GM23338 (cell line): Measurements from ENCODE around the gene SLC39A11. TPM values are rescaled to one million over a fixed set of nuclear protein-coding genes. Genes with fewer than 3 reads are reported as not detected.
A peak's percentile ranks its signal among the peaks of the same experiment; 100 is the strongest.

Experiments
- ATAC-seq: fragments of 200-7000 bp; cut with Tn5 transposase; 3 replicates; pipeline ENCODE4 v1.9.1; 2020
- DNase-seq: peaks from one replicate; pipeline ENCODE4 v3.0.0-alpha.2; 2015; ENCODE audit warnings: low spot score
- H2AFZ ChIP-seq: fragments of 200-600 bp; sonication (generic); 2 replicates; pipeline ENCODE4 v1.8.0; 2016; ENCODE audit warnings: antibody characterized with exemption, mild to moderate bottlenecking, moderate library complexity
- H3F3A ChIP-seq: fragments of 200-600 bp; sonication (generic); replicated peaks from 2 replicates; pipeline ENCODE4 v1.8.0; 2017; ENCODE audit warnings: antibody characterized with exemption, mixed run types, low read depth
- H3K27ac ChIP-seq: fragments of 200-600 bp; sonication (generic); 2 replicates; pipeline ENCODE4 v1.6.1; 2016; ENCODE audit warnings: low read depth
- H3K27me3 ChIP-seq: fragments of 200-600 bp; sonication (generic); 2 replicates; pipeline ENCODE4 v1.8.0; 2016; ENCODE audit warnings: mild to moderate bottlenecking, mixed run types, moderate library complexity; ENCODE audit not compliant: insufficient read depth
- H3K36me3 ChIP-seq: fragments of 200-600 bp; sonication (generic); 2 replicates; pipeline ENCODE4 v1.8.0; 2016; ENCODE audit warnings: mild to moderate bottlenecking; ENCODE audit not compliant: insufficient read depth
- H3K4me1 ChIP-seq: fragments of 200-600 bp; sonication (generic); 2 replicates; pipeline ENCODE4 v1.8.0; 2016; ENCODE audit warnings: mild to moderate bottlenecking, moderate library complexity; ENCODE audit not compliant: insufficient read depth
- H3K4me2 ChIP-seq: fragments of 200-600 bp; sonication (generic); 2 replicates; pipeline ENCODE4 v1.7.1; 2017; ENCODE audit warnings: mixed run types
- H3K4me3 ChIP-seq: fragments of 200-600 bp; sonication (generic); 2 replicates; pipeline ENCODE4 v1.6.1; 2016; ENCODE audit warnings: mixed run types
- H3K79me2 ChIP-seq: fragments of 200-600 bp; sonication (generic); replicated peaks from 2 replicates; pipeline ENCODE4 v1.8.0; 2017; ENCODE audit warnings: mild to moderate bottlenecking; ENCODE audit not compliant: insufficient read depth
- H3K9me2 ChIP-seq: fragments of 200-600 bp; sonication (generic); 2 replicates; pipeline ENCODE4 v1.8.0; 2017; ENCODE audit not compliant: insufficient read depth
- H4K20me1 ChIP-seq: fragments of 200-600 bp; sonication (generic); replicated peaks from 2 replicates; pipeline ENCODE4 v1.8.0; 2017; ENCODE audit warnings: mild to moderate bottlenecking; ENCODE audit not compliant: insufficient read depth
- H3K27ac Mint-ChIP-seq: 2 replicates; pipeline ENCODE4 v1.8.0; 2020; ENCODE audit warnings: inconsistent platforms, mild to moderate bottlenecking, moderate library complexity, mixed read lengths
- H3K27me3 Mint-ChIP-seq: 3 replicates; pipeline ENCODE4 v1.8.0; 2022; ENCODE audit warnings: low read depth, mild to moderate bottlenecking, moderate library complexity, mixed read lengths, inconsistent platforms; ENCODE audit not compliant: insufficient read depth, poor library complexity
- H3K36me3 Mint-ChIP-seq: 3 replicates; pipeline ENCODE4 v1.8.0; 2021; ENCODE audit warnings: low read depth, mild to moderate bottlenecking, inconsistent platforms, moderate library complexity, mixed read lengths
- H3K4me1 Mint-ChIP-seq: 3 replicates; pipeline ENCODE4 v1.8.0; 2020; ENCODE audit warnings: mild to moderate bottlenecking, inconsistent platforms, mixed read lengths
- H3K4me3 Mint-ChIP-seq: 3 replicates; pipeline ENCODE4 v1.8.0; 2021; ENCODE audit warnings: moderate library complexity, mild to moderate bottlenecking, inconsistent platforms, mixed read lengths
- H3K9me3 Mint-ChIP-seq: 3 replicates; pipeline ENCODE4 v1.8.0; 2020; ENCODE audit warnings: moderate library complexity, mild to moderate bottlenecking, inconsistent platforms, mixed read lengths
- CREB1 ChIP-seq: fragments of 250-450 bp; sonication (Bioruptor Pico); IDR thresholded peaks from 2 replicates; pipeline ENCODE4 v1.5.0; 2020; ENCODE audit warnings: low read depth, mild to moderate bottlenecking, moderate library complexity
- EZH2 ChIP-seq: fragments of 200-600 bp; sonication (generic); IDR thresholded peaks from one replicate; pipeline ENCODE4 v1.8.0; 2017; ENCODE audit warnings: antibody characterized with exemption, mild to moderate bottlenecking, low read depth; ENCODE audit not compliant: unreplicated experiment
- EZH2phosphoT487 ChIP-seq: fragments of 200-600 bp; sonication (generic); IDR thresholded peaks from one replicate; pipeline ENCODE4 v1.8.1; 2018; ENCODE audit warnings: antibody characterized with exemption; ENCODE audit not compliant: unreplicated experiment
- JUNB ChIP-seq: IDR thresholded peaks from one replicate; pipeline ENCODE4 v1.6.1; 2016; ENCODE audit warnings: antibody characterized with exemption; ENCODE audit not compliant: unreplicated experiment
- NANOG ChIP-seq: IDR thresholded peaks from 2 replicates; pipeline ENCODE4 v1.6.1; 2016; ENCODE audit warnings: antibody characterized with exemption, borderline replicate concordance
- POLR2AphosphoS5 ChIP-seq: IDR thresholded peaks from 2 replicates; pipeline ENCODE4 v1.6.1; 2016; ENCODE audit warnings: antibody characterized with exemption, low read depth
- STAT1 ChIP-seq: IDR thresholded peaks from one replicate; pipeline ENCODE4 v1.6.1; 2016; ENCODE audit warnings: antibody characterized with exemption; ENCODE audit not compliant: unreplicated experiment
- ZNF114 ChIP-seq: fragments of 250-450 bp; sonication (Bioruptor Pico); IDR thresholded peaks from 2 replicates; pipeline ENCODE4 v1.5.0; 2020; ENCODE audit warnings: mild to moderate bottlenecking, moderate library complexity
- ZNF331 ChIP-seq: fragments of 250-450 bp; sonication (Bioruptor Pico); IDR thresholded peaks from 2 replicates; pipeline ENCODE4 v1.5.0; 2020; ENCODE audit warnings: low read depth, mild to moderate bottlenecking, moderate library complexity
- polyA plus RNA-seq: library from polyadenylated mRNA; unstranded; fragments of >200 nt; fragmentation: Nextera tagmentation; extraction: Ambion mirVana; gene quantifications from 2 replicates; pipeline ENCODE4 v1.2.1, GENCODE V29; 2016
- total RNA-seq: library from RNA; depleted of rRNA; stranded (reverse); fragments of >200 nt; shearing (Covaris generic); gene quantifications from 2 replicates; pipeline ENCODE4 v1.2.3, GENCODE V29; 2014
- TF ChIP-seq, protein P1 (sequence below): IDR thresholded peaks from one replicate; pipeline ENCODE4 v1.6.1; 2018; ENCODE audit warnings: antibody characterized with exemption; ENCODE audit not compliant: unreplicated experiment
- TF ChIP-seq, protein P2 (sequence below): fragments of 250-450 bp; sonication (Bioruptor Pico); IDR thresholded peaks from 2 replicates; pipeline ENCODE4 v1.5.0; 2020; ENCODE audit warnings: mild to moderate bottlenecking, moderate library complexity
- TF ChIP-seq, protein P3 (sequence below): IDR thresholded peaks from 2 replicates; pipeline ENCODE4 v1.6.1; 2016; ENCODE audit warnings: antibody characterized with exemption
- TF ChIP-seq, protein P4 (sequence below), 2 experiments: fragments of 200-600 bp in 1 of 2; sonication (generic) in 1 of 2; conservative IDR thresholded peaks; 2 replicates each; pipeline versions ENCODE4 v1.5.1 to v1.6.1; 2016 to 2017; ENCODE audit warnings: antibody characterized with exemption in 2 of 2, low read depth in 2 of 2, mild to moderate bottlenecking in 2 of 2, moderate library complexity in 1 of 2

SLC39A11 gene
- total and polyA plus RNA-seq, 2 experiments from 2014 or later: 10.8 to 18.1 TPM

DNA sequence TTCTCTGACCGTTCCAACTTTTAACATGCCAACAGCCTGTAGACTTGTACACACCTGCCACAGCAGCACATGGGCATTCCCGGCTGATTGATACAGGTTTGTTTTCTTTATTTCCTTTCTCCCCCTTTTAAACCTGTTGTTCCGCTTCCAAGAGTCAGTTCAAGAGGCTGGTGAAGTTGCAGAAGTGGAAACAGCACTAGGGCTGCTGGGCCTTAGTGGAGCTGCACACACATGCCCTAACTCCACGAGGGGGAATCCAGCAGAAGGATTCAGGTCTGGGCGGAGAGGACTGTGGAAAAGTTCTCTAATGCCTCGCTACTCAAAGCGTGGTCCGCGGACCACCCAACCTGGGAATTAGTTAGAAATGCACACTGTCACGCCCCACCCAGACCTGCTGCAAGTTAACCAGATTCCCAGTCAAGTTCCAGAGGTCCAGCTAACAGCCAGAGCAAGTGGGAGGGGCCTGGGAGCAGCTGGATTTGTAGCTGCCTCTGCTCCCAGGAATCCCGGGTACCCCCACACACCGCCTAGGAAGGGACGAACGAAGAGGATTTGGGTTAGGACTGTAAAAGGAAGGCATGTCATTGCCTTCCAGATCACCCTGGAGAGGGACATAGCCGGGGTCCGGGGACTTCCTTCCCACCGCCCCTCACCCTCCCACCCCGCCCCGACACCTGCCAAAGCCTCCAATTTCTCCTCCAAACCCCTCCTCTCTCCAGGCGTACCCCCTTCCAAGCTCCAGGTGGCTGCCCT lies 542 bp downstream of the SLC39A11 start:
- peak; percentile 72 for DNase-seq
- H3K36me3 ChIP-seq: no peaks in the 10 kb centered on the region

More for the DNA sequence above, 542 bp downstream of the SLC39A11 start:
- Histone ChIP-seq H3K79me2 (no peaks in the 10 kb centered on the region), H4K20me1 (no peaks in the 10 kb centered on the region), H3K4me1 (peaks cover 10% of the 10 kb centered on the region), H3K9me2 (no peaks in the 10 kb centered on the region), H3K27ac (no peak overlapping the region), H3K4me3 (peak overlapping the region; percentile 77), H3F3A (no peaks in the 10 kb centered on the region), H3K4me2 (peak overlapping the region; percentile 92), H2AFZ (peak overlapping the region; percentile 98), H3K27me3 (no peaks in the 10 kb centered on the region)
- peaks cover 17% of the 10 kb centered on the region for H3K27me3 Mint-ChIP-seq
- peak; percentile 64 for ATAC-seq
- TF ChIP-seq JUNB (no peak), CREB1 (CRISPR knock-in tag) (no peak), EZH2phosphoT487 (no peak), POLR2AphosphoS5 (no peak), NANOG (no peak), ZNF331 (CRISPR knock-in tag) (no peak), EZH2 (no peak), ZNF114 (CRISPR knock-in tag) (no peak), STAT1 (no peak)
- TF ChIP-seq, protein P1, sequence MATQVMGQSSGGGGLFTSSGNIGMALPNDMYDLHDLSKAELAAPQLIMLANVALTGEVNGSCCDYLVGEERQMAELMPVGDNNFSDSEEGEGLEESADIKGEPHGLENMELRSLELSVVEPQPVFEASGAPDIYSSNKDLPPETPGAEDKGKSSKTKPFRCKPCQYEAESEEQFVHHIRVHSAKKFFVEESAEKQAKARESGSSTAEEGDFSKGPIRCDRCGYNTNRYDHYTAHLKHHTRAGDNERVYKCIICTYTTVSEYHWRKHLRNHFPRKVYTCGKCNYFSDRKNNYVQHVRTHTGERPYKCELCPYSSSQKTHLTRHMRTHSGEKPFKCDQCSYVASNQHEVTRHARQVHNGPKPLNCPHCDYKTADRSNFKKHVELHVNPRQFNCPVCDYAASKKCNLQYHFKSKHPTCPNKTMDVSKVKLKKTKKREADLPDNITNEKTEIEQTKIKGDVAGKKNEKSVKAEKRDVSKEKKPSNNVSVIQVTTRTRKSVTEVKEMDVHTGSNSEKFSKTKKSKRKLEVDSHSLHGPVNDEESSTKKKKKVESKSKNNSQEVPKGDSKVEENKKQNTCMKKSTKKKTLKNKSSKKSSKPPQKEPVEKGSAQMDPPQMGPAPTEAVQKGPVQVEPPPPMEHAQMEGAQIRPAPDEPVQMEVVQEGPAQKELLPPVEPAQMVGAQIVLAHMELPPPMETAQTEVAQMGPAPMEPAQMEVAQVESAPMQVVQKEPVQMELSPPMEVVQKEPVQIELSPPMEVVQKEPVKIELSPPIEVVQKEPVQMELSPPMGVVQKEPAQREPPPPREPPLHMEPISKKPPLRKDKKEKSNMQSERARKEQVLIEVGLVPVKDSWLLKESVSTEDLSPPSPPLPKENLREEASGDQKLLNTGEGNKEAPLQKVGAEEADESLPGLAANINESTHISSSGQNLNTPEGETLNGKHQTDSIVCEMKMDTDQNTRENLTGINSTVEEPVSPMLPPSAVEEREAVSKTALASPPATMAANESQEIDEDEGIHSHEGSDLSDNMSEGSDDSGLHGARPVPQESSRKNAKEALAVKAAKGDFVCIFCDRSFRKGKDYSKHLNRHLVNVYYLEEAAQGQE: no peak
- TF ChIP-seq, protein P2, sequence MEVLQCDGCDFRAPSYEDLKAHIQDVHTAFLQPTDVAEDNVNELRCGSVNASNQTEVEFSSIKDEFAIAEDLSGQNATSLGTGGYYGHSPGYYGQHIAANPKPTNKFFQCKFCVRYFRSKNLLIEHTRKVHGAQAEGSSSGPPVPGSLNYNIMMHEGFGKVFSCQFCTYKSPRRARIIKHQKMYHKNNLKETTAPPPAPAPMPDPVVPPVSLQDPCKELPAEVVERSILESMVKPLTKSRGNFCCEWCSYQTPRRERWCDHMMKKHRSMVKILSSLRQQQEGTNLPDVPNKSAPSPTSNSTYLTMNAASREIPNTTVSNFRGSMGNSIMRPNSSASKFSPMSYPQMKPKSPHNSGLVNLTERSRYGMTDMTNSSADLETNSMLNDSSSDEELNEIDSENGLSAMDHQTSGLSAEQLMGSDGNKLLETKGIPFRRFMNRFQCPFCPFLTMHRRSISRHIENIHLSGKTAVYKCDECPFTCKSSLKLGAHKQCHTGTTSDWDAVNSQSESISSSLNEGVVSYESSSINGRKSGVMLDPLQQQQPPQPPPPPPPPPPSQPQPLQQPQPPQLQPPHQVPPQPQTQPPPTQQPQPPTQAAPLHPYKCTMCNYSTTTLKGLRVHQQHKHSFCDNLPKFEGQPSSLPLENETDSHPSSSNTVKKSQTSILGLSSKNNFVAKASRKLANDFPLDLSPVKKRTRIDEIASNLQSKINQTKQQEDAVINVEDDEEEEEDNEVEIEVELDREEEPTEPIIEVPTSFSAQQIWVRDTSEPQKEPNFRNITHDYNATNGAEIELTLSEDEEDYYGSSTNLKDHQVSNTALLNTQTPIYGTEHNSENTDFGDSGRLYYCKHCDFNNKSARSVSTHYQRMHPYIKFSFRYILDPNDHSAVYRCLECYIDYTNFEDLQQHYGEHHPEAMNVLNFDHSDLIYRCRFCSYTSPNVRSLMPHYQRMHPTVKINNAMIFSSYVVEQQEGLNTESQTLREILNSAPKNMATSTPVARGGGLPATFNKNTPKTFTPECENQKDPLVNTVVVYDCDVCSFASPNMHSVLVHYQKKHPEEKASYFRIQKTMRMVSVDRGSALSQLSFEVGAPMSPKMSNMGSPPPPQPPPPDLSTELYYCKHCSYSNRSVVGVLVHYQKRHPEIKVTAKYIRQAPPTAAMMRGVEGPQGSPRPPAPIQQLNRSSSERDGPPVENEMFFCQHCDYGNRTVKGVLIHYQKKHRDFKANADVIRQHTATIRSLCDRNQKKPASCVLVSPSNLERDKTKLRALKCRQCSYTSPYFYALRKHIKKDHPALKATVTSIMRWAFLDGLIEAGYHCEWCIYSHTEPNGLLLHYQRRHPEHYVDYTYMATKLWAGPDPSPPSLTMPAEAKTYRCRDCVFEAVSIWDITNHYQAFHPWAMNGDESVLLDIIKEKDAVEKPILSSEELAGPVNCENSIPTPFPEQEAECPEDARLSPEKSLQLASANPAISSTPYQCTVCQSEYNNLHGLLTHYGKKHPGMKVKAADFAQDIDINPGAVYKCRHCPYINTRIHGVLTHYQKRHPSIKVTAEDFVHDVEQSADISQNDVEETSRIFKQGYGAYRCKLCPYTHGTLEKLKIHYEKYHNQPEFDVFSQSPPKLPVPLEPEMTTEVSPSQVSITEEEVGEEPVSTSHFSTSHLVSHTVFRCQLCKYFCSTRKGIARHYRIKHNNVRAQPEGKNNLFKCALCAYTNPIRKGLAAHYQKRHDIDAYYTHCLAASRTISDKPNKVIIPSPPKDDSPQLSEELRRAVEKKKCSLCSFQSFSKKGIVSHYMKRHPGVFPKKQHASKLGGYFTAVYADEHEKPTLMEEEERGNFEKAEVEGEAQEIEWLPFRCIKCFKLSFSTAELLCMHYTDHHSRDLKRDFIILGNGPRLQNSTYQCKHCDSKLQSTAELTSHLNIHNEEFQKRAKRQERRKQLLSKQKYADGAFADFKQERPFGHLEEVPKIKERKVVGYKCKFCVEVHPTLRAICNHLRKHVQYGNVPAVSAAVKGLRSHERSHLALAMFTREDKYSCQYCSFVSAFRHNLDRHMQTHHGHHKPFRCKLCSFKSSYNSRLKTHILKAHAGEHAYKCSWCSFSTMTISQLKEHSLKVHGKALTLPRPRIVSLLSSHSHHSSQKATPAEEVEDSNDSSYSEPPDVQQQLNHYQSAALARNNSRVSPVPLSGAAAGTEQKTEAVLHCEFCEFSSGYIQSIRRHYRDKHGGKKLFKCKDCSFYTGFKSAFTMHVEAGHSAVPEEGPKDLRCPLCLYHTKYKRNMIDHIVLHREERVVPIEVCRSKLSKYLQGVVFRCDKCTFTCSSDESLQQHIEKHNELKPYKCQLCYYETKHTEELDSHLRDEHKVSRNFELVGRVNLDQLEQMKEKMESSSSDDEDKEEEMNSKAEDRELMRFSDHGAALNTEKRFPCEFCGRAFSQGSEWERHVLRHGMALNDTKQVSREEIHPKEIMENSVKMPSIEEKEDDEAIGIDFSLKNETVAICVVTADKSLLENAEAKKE: no peak
- TF ChIP-seq, protein P3, sequence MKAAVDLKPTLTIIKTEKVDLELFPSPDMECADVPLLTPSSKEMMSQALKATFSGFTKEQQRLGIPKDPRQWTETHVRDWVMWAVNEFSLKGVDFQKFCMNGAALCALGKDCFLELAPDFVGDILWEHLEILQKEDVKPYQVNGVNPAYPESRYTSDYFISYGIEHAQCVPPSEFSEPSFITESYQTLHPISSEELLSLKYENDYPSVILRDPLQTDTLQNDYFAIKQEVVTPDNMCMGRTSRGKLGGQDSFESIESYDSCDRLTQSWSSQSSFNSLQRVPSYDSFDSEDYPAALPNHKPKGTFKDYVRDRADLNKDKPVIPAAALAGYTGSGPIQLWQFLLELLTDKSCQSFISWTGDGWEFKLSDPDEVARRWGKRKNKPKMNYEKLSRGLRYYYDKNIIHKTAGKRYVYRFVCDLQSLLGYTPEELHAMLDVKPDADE: no peak
- TF ChIP-seq, protein P4, sequence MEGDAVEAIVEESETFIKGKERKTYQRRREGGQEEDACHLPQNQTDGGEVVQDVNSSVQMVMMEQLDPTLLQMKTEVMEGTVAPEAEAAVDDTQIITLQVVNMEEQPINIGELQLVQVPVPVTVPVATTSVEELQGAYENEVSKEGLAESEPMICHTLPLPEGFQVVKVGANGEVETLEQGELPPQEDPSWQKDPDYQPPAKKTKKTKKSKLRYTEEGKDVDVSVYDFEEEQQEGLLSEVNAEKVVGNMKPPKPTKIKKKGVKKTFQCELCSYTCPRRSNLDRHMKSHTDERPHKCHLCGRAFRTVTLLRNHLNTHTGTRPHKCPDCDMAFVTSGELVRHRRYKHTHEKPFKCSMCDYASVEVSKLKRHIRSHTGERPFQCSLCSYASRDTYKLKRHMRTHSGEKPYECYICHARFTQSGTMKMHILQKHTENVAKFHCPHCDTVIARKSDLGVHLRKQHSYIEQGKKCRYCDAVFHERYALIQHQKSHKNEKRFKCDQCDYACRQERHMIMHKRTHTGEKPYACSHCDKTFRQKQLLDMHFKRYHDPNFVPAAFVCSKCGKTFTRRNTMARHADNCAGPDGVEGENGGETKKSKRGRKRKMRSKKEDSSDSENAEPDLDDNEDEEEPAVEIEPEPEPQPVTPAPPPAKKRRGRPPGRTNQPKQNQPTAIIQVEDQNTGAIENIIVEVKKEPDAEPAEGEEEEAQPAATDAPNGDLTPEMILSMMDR (conservative IDR thresholded peaks at IDR 0.05; ENCODE audit: low read depth in 2 of 2): no peak
- no peaks in the 10 kb centered on the region for H3K9me3 Mint-ChIP-seq
- H3K4me1 Mint-ChIP-seq: peaks cover 16% of the 10 kb centered on the region
- peak overlapping the region; percentile 93 for H3K27ac Mint-ChIP-seq
- H3K4me3 Mint-ChIP-seq: peak overlapping the region; percentile 96
- no peaks in the 10 kb centered on the region for H3K36me3 Mint-ChIP-seq
